ENCODE data around the gene ATP1B3. TPM values are rescaled to one million over a fixed set of nuclear protein-coding genes. Genes with fewer than 3 reads are reported as not detected.

The ATP1B3 gene
- total and polyA plus RNA-seq, 9 donors, result 36.7 to 140 (median 51.2) TPM

DNA sequence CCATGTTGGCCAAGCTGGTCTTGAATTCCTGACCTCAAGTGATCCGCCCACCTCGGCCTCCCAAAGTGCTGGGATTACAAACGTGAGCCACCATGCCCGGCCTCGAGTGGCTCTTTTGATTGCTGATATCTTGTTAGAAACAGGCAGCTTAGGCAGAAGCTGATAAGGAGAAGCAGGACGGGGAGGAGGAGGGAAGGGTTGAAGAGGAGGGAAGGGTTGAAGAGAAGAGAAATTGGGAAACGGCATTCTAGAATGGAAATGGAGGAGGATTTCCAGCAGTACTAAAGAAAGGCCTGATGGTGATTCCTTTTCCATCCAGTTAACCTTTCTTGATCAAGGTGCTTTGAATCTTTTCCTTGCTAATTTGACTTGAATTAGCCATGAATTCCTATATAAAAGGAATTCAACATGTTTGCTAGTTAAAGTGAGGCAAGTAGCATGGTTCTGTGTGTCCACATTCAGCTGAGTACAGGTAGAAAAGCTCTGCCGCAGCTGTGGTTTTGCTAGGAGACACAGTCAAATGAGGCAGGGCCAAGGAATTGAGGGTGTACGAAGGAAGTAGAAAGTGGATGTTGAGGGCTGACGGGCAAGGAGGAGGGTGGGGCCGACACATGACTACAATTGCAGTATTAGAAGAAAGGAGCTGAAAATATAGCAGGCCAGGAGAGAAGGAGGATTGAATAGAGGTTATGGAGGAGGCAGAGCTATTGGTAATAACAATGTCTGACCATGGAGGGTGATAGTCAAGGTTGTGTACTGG, 27.2 kb upstream of the ATP1B3 start:
- no peak for DNase-seq
- Histone ChIP-seq H3K27me3 (no peaks in the 10 kb centered on the region), H3K27ac (no peak overlapping the region), H3K9me3 (no peaks in the 10 kb centered on the region), H3K36me3 (no peaks in the 10 kb centered on the region), H3K4me3 (no peak overlapping the region), H3K4me1 (ENCODE audit: insufficient read depth) (no peaks in the 10 kb centered on the region)
- TF ChIP-seq CTCF (IDR thresholded peaks at IDR 0.05), result no peak
- no peak for TF ChIP-seq POLR2A (IDR thresholded peaks at IDR 0.05)
- no peak for TF ChIP-seq EP300 (IDR thresholded peaks at IDR 0.05)
- WGBS, 3 donors, result 67 to 75% (median 72%) methylated on average over 11 of the region's 11 CpGs
- intact Hi-C loops (cut with DNase I), result loop anchor here in 1 of 4 donors (10.0 kb wide), 1 partner anchor 1866 kb away; no protein-coding TSS in a partner anchor

GRCh38 chr3:141851411-141851810, 25.0 kb upstream of the ATP1B3 start:
- no peak for TF ChIP-seq POLR2A (IDR thresholded peaks at IDR 0.05)
- TF ChIP-seq EP300 (IDR thresholded peaks at IDR 0.05), result no peak
- no peak for TF ChIP-seq CTCF (IDR thresholded peaks at IDR 0.05)
- WGBS, 3 donors, result 65 to 83% (median 78%) methylated on average over 5 of the region's 5 CpGs
- no peak overlapping the region for H3K27ac ChIP-seq
- no peaks in the 10 kb centered on the region for H3K9me3 ChIP-seq
- H3K4me1 ChIP-seq (ENCODE audit: insufficient read depth), result no peaks in the 10 kb centered on the region
- no peak for DNase-seq
- intact Hi-C loops (cut with DNase I), result no loop called here
- no peaks in the 10 kb centered on the region for H3K27me3 ChIP-seq
- no peaks in the 10 kb centered on the region for H3K36me3 ChIP-seq
- H3K4me3 ChIP-seq, result no peak overlapping the region

- no peak overlapping the region for H3K27ac ChIP-seq
- H3K4me1 ChIP-seq (ENCODE audit: insufficient read depth), result no peaks in the 10 kb centered on the region
Observed at GRCh38 chr3:141853081-141853601, 23.3 kb upstream of the ATP1B3 start.

GRCh38 chr3:141853629-141854168, 22.7 kb upstream of the ATP1B3 start:
- no peak overlapping the region for H3K27ac ChIP-seq
- 83 to 93% (median 89%) methylated on average over 10 of the region's 10 CpGs for WGBS, 3 donors

More at GRCh38 chr3:141853081-141853601, 23.3 kb upstream of the ATP1B3 start:
- TF ChIP-seq EP300 (IDR thresholded peaks at IDR 0.05) (no peak), POLR2A (IDR thresholded peaks at IDR 0.05) (no peak), CTCF (IDR thresholded peaks at IDR 0.05) (no peak)
- Histone ChIP-seq H3K4me3 (no peak overlapping the region), H3K36me3 (no peaks in the 10 kb centered on the region), H3K9me3 (no peaks in the 10 kb centered on the region), H3K27me3 (no peaks in the 10 kb centered on the region)
- no peak for DNase-seq
- WGBS, 3 donors, result 75 to 88% (median 85%) methylated on average over 4 of the region's 4 CpGs
- intact Hi-C loops (cut with DNase I), result no loop called here

More at GRCh38 chr3:141853629-141854168, 22.7 kb upstream of the ATP1B3 start:
- TF ChIP-seq CTCF (IDR thresholded peaks at IDR 0.05) (no peak), EP300 (IDR thresholded peaks at IDR 0.05) (no peak), POLR2A (IDR thresholded peaks at IDR 0.05) (no peak)
- Histone ChIP-seq H3K27me3 (no peaks in the 10 kb centered on the region), H3K36me3 (no peaks in the 10 kb centered on the region), H3K9me3 (no peaks in the 10 kb centered on the region), H3K4me1 (ENCODE audit: insufficient read depth) (no peaks in the 10 kb centered on the region), H3K4me3 (no peak overlapping the region)
- intact Hi-C loops (cut with DNase I), result no loop called here
- DNase-seq, result no peak

Measured in ovary (tissue), 9 donors.